MM.1S (cell line): ENCODE measurements around the gene ATP13A2.
"Not testable (repeated sequence)": the region's sequence is repeated elsewhere in the genome, so short reads cannot be mapped to it uniquely, and the experiment has no call there.

Experiments used
- DNase-seq: peaks from one replicate; pipeline ENCODE4 v3.0.0-alpha.2; 2015
- H2AFZ ChIP-seq: fragments of 300-600 bp; sonication (generic); 2 replicates; pipeline ENCODE4 v1.6.0; 2016; ENCODE audit warnings: antibody characterized with exemption, low read length
- H3F3A ChIP-seq: fragments of 300-600 bp; sonication (generic); 2 replicates; pipeline ENCODE4 v1.6.1; 2016; ENCODE audit warnings: mild to moderate bottlenecking, antibody characterized with exemption, low read length, moderate library complexity, mixed read lengths; ENCODE audit not compliant: insufficient read depth
- H3K27ac ChIP-seq: fragments of 300-600 bp; sonication (generic); 2 replicates; pipeline ENCODE4 v1.5.1; 2016; ENCODE audit warnings: mild to moderate bottlenecking, low read length
- H3K27me3 ChIP-seq: fragments of 300-600 bp; sonication (generic); replicated peaks from 2 replicates; pipeline ENCODE4 v1.6.0; 2016; ENCODE audit warnings: low read length; ENCODE audit not compliant: insufficient read depth
- H3K36me3 ChIP-seq: fragments of 300-600 bp; sonication (generic); replicated peaks from 2 replicates; pipeline ENCODE4 v1.6.1; 2016; ENCODE audit warnings: mild to moderate bottlenecking, low read length, mixed read lengths; ENCODE audit not compliant: insufficient read depth
- H3K4me1 ChIP-seq: fragments of 300-600 bp; sonication (generic); 2 replicates; pipeline ENCODE4 v1.6.1; 2016; ENCODE audit warnings: low read length, mixed read lengths
- H3K4me2 ChIP-seq: fragments of 300-600 bp; sonication (generic); 2 replicates; pipeline ENCODE4 v1.6.0; 2016; ENCODE audit warnings: low read depth, low read length
- H3K4me3 ChIP-seq: fragments of 300-600 bp; sonication (generic); 2 replicates; pipeline ENCODE4 v1.5.1; 2016; ENCODE audit warnings: low read length, mixed read lengths
- H3K79me2 ChIP-seq: fragments of 300-600 bp; sonication (generic); 2 replicates; pipeline ENCODE4 v1.6.1; 2016; ENCODE audit warnings: mixed run types, low read length, mixed read lengths
- H3K9ac ChIP-seq: fragments of 300-600 bp; sonication (generic); 2 replicates; pipeline ENCODE4 v1.6.1; 2016; ENCODE audit warnings: low read length, mixed read lengths
- H3K9me2 ChIP-seq: fragments of 300-600 bp; sonication (generic); replicated peaks from 2 replicates; pipeline ENCODE4 v1.6.1; 2016; ENCODE audit warnings: mild to moderate bottlenecking, low read length, mixed read lengths; ENCODE audit not compliant: insufficient read depth
- H3K9me3 ChIP-seq: fragments of 300-600 bp; sonication (generic); replicated peaks from 2 replicates; pipeline ENCODE4 v1.6.1; 2016; ENCODE audit warnings: mild to moderate bottlenecking, low read length, mixed read lengths; ENCODE audit not compliant: insufficient read depth
- H4K20me1 ChIP-seq: fragments of 300-600 bp; sonication (generic); 2 replicates; pipeline ENCODE4 v1.6.1; 2016; ENCODE audit warnings: mild to moderate bottlenecking, low read length, moderate library complexity, mixed read lengths; ENCODE audit not compliant: insufficient read depth
- CTCF ChIP-seq: fragments of 300-600 bp; sonication (generic); IDR thresholded peaks from 2 replicates; pipeline ENCODE4 v1.5.1; 2016; ENCODE audit warnings: antibody characterized with exemption, low read length, mixed read lengths
- EZH2 ChIP-seq: fragments of 300-600 bp; sonication (generic); optimal IDR thresholded peaks from 2 replicates; pipeline ENCODE3; 2017; ENCODE audit warnings: low read depth, mild to moderate bottlenecking, antibody characterized with exemption, low read length, mixed read lengths
- EZH2phosphoT487 ChIP-seq: fragments of 300-600 bp; sonication (generic); IDR thresholded peaks from 2 replicates; pipeline ENCODE4 v1.6.1; 2018; ENCODE audit warnings: antibody characterized with exemption, low read length

ATP13A2 gene

GRCh38 chr1:16938351-16939321, 73.1 kb downstream of the ATP13A2 start:
- no peaks in the 10 kb centered on the region for H3K9me3 ChIP-seq
- H4K20me1 ChIP-seq = no peaks in the 10 kb centered on the region
- DNase-seq = no peak
- H3K4me1 ChIP-seq = no peaks in the 10 kb centered on the region
- H2AFZ ChIP-seq = no peak overlapping the region
- TF ChIP-seq EZH2 (no peak), EZH2phosphoT487 (no peak), CTCF (no peak)
- H3K4me2 ChIP-seq = no peak overlapping the region
- no peak overlapping the region for H3K9ac ChIP-seq
- H3K36me3 ChIP-seq = no peaks in the 10 kb centered on the region
- H3K27me3 ChIP-seq = no peaks in the 10 kb centered on the region
- no peak overlapping the region for H3K27ac ChIP-seq
- H3F3A ChIP-seq = no peaks in the 10 kb centered on the region
- H3K9me2 ChIP-seq = no peaks in the 10 kb centered on the region
- H3K79me2 ChIP-seq = no peaks in the 10 kb centered on the region
- no peak overlapping the region for H3K4me3 ChIP-seq

GRCh38 chr1:16936580-16936979, 75.1 kb downstream of the ATP13A2 start:
- H3K79me2 ChIP-seq, H3K27ac ChIP-seq, H3K4me2 ChIP-seq, H3K4me1 ChIP-seq, H3F3A ChIP-seq, H3K4me3 ChIP-seq, DNase-seq, H4K20me1 ChIP-seq, H3K36me3 ChIP-seq, H3K9me3 ChIP-seq, H3K9me2 ChIP-seq, H3K27me3 ChIP-seq, H3K9ac ChIP-seq, H2AFZ ChIP-seq: not testable (repeated sequence)
